ENCODE results near the gene GFPT2. TPM values are rescaled to one million over a fixed set of nuclear protein-coding genes. Genes with fewer than 3 reads are reported as not detected.

Gene GFPT2
- total RNA-seq (ENCODE audit: unreplicated experiment): 10.1 TPM
- long read RNA-seq, partial matches to known transcripts: 1 of 10 reads
- long read RNA-seq, other reads (novel, unspliced or antisense): 5 of 10 reads

DNA sequence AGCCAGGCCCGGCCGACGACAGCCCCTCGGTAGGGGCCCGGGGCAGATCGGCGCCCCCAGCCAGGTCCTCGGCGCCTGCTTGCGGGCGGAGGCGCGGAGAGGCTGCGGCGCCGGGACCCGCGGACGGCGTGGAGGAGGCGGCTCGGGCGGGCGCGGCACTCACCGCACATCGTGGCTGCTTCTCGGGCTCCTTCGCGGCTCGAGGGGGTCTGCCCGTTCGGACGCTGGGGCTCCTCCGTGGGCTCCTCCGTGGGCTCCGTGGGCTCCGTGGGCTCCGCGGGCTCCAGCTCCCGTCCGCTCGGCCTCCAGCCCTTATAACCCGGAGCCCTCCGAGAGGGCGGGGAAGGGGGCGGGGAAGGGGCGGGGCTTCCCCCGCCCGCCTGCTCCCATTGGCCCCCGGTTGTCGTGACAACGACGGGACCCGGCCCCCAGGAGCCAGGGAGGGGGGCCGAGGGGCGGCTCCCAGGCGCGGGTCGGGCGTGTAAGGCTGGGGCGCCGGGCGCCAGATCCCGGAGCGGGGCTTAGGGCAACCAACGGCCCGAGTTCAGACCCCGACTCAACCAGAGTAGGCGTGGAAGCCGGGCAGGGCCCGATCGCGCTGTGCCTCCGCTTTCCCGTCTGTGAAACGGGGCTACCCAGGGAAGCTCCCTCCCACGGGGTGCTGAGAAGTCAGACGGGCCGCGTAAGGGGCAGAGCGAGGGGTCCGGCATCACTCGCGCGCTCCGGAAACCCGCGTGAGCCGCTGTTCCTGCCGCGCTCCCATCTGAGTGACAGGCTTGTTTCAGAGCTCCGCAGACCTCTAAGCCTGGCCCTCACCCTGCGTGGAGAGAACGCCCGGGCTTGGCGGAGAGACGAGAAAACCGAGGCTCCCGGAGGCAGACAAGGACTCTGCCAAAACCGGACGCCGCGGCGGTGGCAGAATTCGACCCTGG lies at the start of gene GFPT2:
Gene GFPT2 (minus strand): TSS at position 289 of the 932 bp plus-strand sequence. CDS start 119 bp downstream, at position 170.
- H3K9me3 Mint-ChIP-seq (ENCODE audit: unreplicated experiment): no peaks in the 10 kb centered on the region
- peaks cover 21% of the 10 kb centered on the region for H3K27me3 Mint-ChIP-seq (ENCODE audit: unreplicated experiment)

DNA sequence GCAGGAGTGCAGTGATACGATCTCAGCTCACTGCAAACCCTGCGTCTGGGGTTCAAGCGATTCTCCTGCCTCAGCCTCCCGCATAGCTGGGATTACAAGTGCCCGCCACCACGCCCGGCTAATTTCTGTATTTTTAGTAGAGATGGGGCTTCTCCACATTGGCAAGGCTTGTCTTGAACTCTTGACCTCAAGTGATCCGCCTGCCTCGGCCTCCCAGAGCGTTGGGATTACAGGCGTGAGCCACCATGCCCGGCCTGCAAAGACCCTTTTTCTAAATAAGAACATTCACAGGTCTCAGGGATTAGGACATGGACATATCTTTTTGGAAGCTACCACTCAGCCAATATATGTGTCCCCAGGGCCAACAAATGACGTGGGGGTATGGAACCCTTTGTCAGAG lies 49.6 kb upstream of the GFPT2 start:
- no peak for DNase-seq (ENCODE audit: low spot score)
- no peaks in the 10 kb centered on the region for H3K27me3 Mint-ChIP-seq (ENCODE audit: unreplicated experiment)
- no peaks in the 10 kb centered on the region for H3K4me1 Mint-ChIP-seq (ENCODE audit: unreplicated experiment)
- no peak overlapping the region for H3K4me3 Mint-ChIP-seq (ENCODE audit: unreplicated experiment)
- H3K9me3 Mint-ChIP-seq (ENCODE audit: unreplicated experiment): no peaks in the 10 kb centered on the region
- no peaks in the 10 kb centered on the region for H3K36me3 Mint-ChIP-seq (ENCODE audit: low read depth, unreplicated experiment)
- H3K27ac Mint-ChIP-seq (ENCODE audit: unreplicated experiment): no peak overlapping the region
- TF ChIP-seq, protein P1, sequence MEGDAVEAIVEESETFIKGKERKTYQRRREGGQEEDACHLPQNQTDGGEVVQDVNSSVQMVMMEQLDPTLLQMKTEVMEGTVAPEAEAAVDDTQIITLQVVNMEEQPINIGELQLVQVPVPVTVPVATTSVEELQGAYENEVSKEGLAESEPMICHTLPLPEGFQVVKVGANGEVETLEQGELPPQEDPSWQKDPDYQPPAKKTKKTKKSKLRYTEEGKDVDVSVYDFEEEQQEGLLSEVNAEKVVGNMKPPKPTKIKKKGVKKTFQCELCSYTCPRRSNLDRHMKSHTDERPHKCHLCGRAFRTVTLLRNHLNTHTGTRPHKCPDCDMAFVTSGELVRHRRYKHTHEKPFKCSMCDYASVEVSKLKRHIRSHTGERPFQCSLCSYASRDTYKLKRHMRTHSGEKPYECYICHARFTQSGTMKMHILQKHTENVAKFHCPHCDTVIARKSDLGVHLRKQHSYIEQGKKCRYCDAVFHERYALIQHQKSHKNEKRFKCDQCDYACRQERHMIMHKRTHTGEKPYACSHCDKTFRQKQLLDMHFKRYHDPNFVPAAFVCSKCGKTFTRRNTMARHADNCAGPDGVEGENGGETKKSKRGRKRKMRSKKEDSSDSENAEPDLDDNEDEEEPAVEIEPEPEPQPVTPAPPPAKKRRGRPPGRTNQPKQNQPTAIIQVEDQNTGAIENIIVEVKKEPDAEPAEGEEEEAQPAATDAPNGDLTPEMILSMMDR (IDR thresholded peaks at IDR 0.05; ENCODE audit: unreplicated experiment): no peak

More for the DNA sequence above, at the start of gene GFPT2:
- TF ChIP-seq, protein P1 (IDR thresholded peaks at IDR 0.05; ENCODE audit: unreplicated experiment): no peak
- Mint-ChIP-seq H3K27ac (ENCODE audit: unreplicated experiment) (no peak within 1 kb of the TSS), H3K4me1 (ENCODE audit: unreplicated experiment) (peaks cover 11% of the 10 kb centered on the region), H3K4me3 (ENCODE audit: unreplicated experiment) (peak within 1 kb of the TSS; percentile 87), H3K36me3 (ENCODE audit: low read depth, unreplicated experiment) (no peaks in the 10 kb centered on the region)
- peak; percentile 82 for DNase-seq (ENCODE audit: low spot score)

DNA sequence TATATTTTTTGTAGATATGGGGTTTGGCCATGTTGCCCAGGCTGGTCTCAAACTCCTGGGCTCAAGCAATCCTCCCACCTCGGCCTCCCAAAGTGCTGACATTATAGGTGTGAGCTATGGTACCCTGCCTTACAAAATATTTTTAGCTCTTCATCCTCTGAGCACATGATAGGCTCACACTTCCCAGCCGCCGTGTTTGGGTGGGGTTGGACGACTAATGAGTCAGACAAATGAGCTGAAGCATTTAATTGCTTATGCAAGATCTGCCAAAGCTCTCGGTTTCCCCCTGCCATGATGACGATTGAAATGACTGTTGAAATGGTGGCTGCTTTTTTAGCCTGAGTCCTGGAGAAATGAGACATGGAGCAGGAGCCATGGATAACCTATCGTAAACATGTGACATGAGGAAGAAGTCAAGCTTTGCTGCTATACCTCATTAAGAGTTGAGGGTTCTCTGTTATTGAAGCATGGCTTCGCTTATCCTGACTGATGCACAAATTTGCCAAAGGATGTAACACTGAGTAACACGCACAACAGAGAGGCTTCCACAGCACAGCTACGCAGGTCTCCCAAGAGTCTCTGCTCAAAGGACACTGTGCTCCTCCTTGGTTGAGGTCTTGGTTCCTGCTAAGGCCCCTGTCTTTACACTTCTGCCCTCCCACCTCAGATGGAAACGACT lies 48.2 kb upstream of the GFPT2 start:
- Mint-ChIP-seq H3K36me3 (ENCODE audit: low read depth, unreplicated experiment) (no peaks in the 10 kb centered on the region), H3K9me3 (ENCODE audit: unreplicated experiment) (no peaks in the 10 kb centered on the region), H3K4me3 (ENCODE audit: unreplicated experiment) (no peak overlapping the region), H3K27ac (ENCODE audit: unreplicated experiment) (no peak overlapping the region), H3K27me3 (ENCODE audit: unreplicated experiment) (no peaks in the 10 kb centered on the region), H3K4me1 (ENCODE audit: unreplicated experiment) (no peaks in the 10 kb centered on the region)
- TF ChIP-seq, protein P1 (IDR thresholded peaks at IDR 0.05; ENCODE audit: unreplicated experiment): no peak
- no peak for DNase-seq (ENCODE audit: low spot score)

DNA sequence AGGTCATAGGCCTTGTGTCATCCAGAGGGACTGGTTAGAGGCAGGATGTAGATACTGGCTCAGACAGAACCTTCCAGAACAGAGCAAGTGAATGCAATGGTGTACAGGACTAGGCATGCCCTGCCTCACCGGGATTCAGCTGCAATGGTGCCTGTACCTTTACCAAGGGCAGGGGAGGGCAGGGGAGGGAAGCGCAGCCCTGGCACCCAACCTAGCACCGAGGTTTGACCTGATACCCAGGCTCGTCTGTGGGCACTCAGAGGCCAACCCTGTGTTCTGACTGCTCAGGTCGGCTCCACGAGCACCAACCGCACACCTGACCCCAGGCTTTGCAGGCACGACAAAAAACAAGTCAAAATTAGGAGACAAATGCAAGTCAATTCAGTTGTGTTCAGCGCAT lies 47.3 kb upstream of the GFPT2 start:
- no peaks in the 10 kb centered on the region for H3K9me3 Mint-ChIP-seq (ENCODE audit: unreplicated experiment)
- peaks cover 2% of the 10 kb centered on the region for H3K27me3 Mint-ChIP-seq (ENCODE audit: unreplicated experiment)
- no peaks in the 10 kb centered on the region for H3K4me1 Mint-ChIP-seq (ENCODE audit: unreplicated experiment)
- H3K27ac Mint-ChIP-seq (ENCODE audit: unreplicated experiment): no peak overlapping the region
- H3K36me3 Mint-ChIP-seq (ENCODE audit: low read depth, unreplicated experiment): no peaks in the 10 kb centered on the region
- DNase-seq (ENCODE audit: low spot score): no peak
- TF ChIP-seq, protein P1 (IDR thresholded peaks at IDR 0.05; ENCODE audit: unreplicated experiment): no peak
- no peak overlapping the region for H3K4me3 Mint-ChIP-seq (ENCODE audit: unreplicated experiment)

All from endothelial cell (in vitro differentiated cells).